HepG2 (cell line): Measurements from ENCODE around the gene MYL6B. TPM values are rescaled to one million over a fixed set of nuclear protein-coding genes. Genes with fewer than 3 reads are reported as not detected.
A peak's percentile ranks its signal among the peaks of the same experiment; 100 is the strongest.

Experiments
- ATAC-seq: fragments of 200-7000 bp; cut with Tn5 transposase; 3 replicates; pipeline ENCODE4 v1.9.1; 2020; ENCODE audit warnings: mild to moderate bottlenecking, moderate library complexity
- BruUV-seq: library from RNA; stranded (reverse); fragments of 400-500 nt; replicated peaks from 2 replicates; lab custom pipeline; 2021; lab: Mats Ljungman, UMichigan
- CTCF ChIA-PET: fragments of 300-600 bp; formaldehyde crosslinking; extraction: SDS; loops from one replicate; lab custom pipeline; 2021; ENCODE audit warnings: low total read pairs, inconsistent platforms, low intra/inter-chr PET ratio; lab: Yijun Ruan, JAX
- POLR2A ChIA-PET: fragments of 350-600 bp; sonication (Branson Sonifier 250); formaldehyde crosslinking; loops from one replicate; lab custom pipeline; 2020; ENCODE audit warnings: antibody characterized with exemption, inconsistent platforms; lab: Yijun Ruan, JAX
- DNase-seq: peaks from one replicate; pipeline ENCODE4 v3.0.0-alpha.2; 2015; ENCODE audit warnings: low spot score
- FAIRE-seq: peaks from 3 replicates; lab custom pipeline; 2011; peaks lifted over from hg19 to GRCh38; lab: Jason Lieb, UNC
- H2AFZ ChIP-seq: one replicate; pipeline ENCODE4 v1.6.1; 2011; ENCODE audit warnings: low read length, inconsistent platforms
- H3K27ac ChIP-seq: fragments of 300-600 bp; 3 replicates; pipeline ENCODE4 v1.8.0; 2011; ENCODE audit warnings: mixed run types, mild to moderate bottlenecking, mixed read lengths, low read length, inconsistent platforms; ENCODE audit not compliant: insufficient read depth; ENCODE audit errors: extremely low read length
- H3K27me3 ChIP-seq, 2 experiments: fragments of 200-600 bp in 1 of 2; 2 replicates in 1 of 2; 3 replicates in 1 of 2; pipeline versions ENCODE4 v1.6.0 to v1.8.0; 2011; ENCODE audit warnings: low read length in 2 of 2, mild to moderate bottlenecking in 2 of 2, moderate library complexity in 2 of 2, inconsistent platforms in 1 of 2; ENCODE audit not compliant: insufficient read depth in 2 of 2, control insufficient read depth in 1 of 2
- H3K36me3 ChIP-seq, 2 experiments: fragments of 200-600 bp in 1 of 2; replicated peaks in 1 of 2; 2 replicates in 1 of 2; 3 replicates in 1 of 2; pipeline versions ENCODE4 v1.5.1 to v1.8.0; 2011; ENCODE audit warnings: low read length in 2 of 2, inconsistent platforms in 1 of 2; ENCODE audit not compliant: insufficient read depth in 2 of 2, control insufficient read depth in 1 of 2
- H3K4me1 ChIP-seq: 2 replicates; pipeline ENCODE4 v1.5.1; 2012; ENCODE audit warnings: low read length, inconsistent platforms; ENCODE audit not compliant: insufficient read depth
- H3K4me2 ChIP-seq: 2 replicates; pipeline ENCODE4 v1.6.0; 2011; ENCODE audit warnings: low read depth, low read length, inconsistent platforms
- H3K4me3 ChIP-seq, 3 experiments: fragments of 200-600 bp in 1 of 3; sonication (generic), shearing (Covaris generic) in 1 of 3; replicated peaks in 1 of 3; 2 replicates each; pipeline ENCODE4 v1.5.1; 2011 to 2016; ENCODE audit warnings: low read length in 3 of 3, inconsistent platforms in 2 of 3, low read depth in 2 of 3, mild to moderate bottlenecking in 2 of 3, control low read depth in 1 of 3, mixed read lengths in 1 of 3; ENCODE audit not compliant: insufficient read depth in 1 of 3
- H3K79me2 ChIP-seq: one replicate; pipeline ENCODE4 v1.6.1; 2011; ENCODE audit warnings: low read length, inconsistent platforms; ENCODE audit not compliant: insufficient read depth
- H3K9ac ChIP-seq: 2 replicates; pipeline ENCODE4 v1.6.0; 2011; ENCODE audit warnings: mild to moderate bottlenecking, low read depth, low read length, inconsistent platforms; ENCODE audit not compliant: insufficient read depth
- H3K9me3 ChIP-seq: 2 replicates; pipeline ENCODE4 v1.5.1; 2012; ENCODE audit warnings: mild to moderate bottlenecking, low read length
- H4K20me1 ChIP-seq: 2 replicates; pipeline ENCODE4 v1.6.0; 2011; ENCODE audit warnings: inconsistent platforms, mild to moderate bottlenecking, low read length, moderate library complexity; ENCODE audit not compliant: insufficient read depth
- LCORL ChIP-seq, 2 experiments: fragments of 450-650 bp in 1 of 2; sonication (generic) in 1 of 2; formaldehyde crosslinking in 1 of 2; IDR thresholded peaks; 2 replicates each; pipeline versions ENCODE4 v1.5.0 to v1.6.1; 2017 to 2020; ENCODE audit warnings: antibody characterized with exemption in 1 of 2, missing genetic modification reagents in 1 of 2
- MAFK ChIP-seq, 2 experiments: IDR thresholded peaks in 1 of 2; conservative IDR thresholded peaks in 1 of 2; 2 replicates each; pipeline ENCODE4 v1.6.1; 2011; ENCODE audit warnings: improper control_type of control experiment in 2 of 2, low read length in 2 of 2
- POLR2G ChIP-seq: fragments of 200-400 bp; formaldehyde crosslinking; IDR thresholded peaks from 2 replicates; pipeline ENCODE4 v1.6.1; 2018; ENCODE audit warnings: mild to moderate bottlenecking, low read depth, low read length, moderate library complexity
- RBFOX2 ChIP-seq: fragments of 200-400 bp; formaldehyde crosslinking; IDR thresholded peaks from 2 replicates; pipeline ENCODE4 v1.6.1; 2017; ENCODE audit warnings: low read depth, mild to moderate bottlenecking, low read length
- RFXAP ChIP-seq: sonication (generic); formaldehyde crosslinking; IDR thresholded peaks from 2 replicates; pipeline ENCODE4 v1.4.0; 2020; ENCODE audit warnings: missing genetic modification reagents, borderline replicate concordance
- SOX5 ChIP-seq: IDR thresholded peaks from 2 replicates; pipeline ENCODE4 v1.6.1; 2016; ENCODE audit warnings: borderline replicate concordance
- ZFP41 ChIP-seq: sonication (generic); formaldehyde crosslinking; IDR thresholded peaks from 2 replicates; pipeline ENCODE4 v1.4.0; 2020; ENCODE audit warnings: mild to moderate bottlenecking, missing genetic modification reagents, borderline replicate concordance
- WGBS: methylation state at CpG from one replicate; pipeline ENCODE4 v1.1.6; 2017; ENCODE audit warnings: low lambda C conversion rate; 5-methylcytosine and 5-hydroxymethylcytosine counted together
- in situ Hi-C: cut with HindIII; loops from 2 replicates; pipeline ENCODE4 v1.10.0; 2017; ENCODE audit warnings: low pct_unique_long_range_greater_than_20kb; ENCODE audit not compliant: extremely low pct_ligation_motif_present
- intact Hi-C: fragments of 100-400 bp; cut with micrococcal nuclease; formaldehyde crosslinking; loops from one replicate; pipeline ENCODE4 v1.10.0; 2022; ENCODE audit not compliant: unreplicated experiment
- polyA plus RNA-seq, 8 experiments: library from polyadenylated mRNA; depleted of rRNA in 3 of 8; stranded (reverse) in 7 of 8; unstranded in 1 of 8; fragments of >200 nt; fragmentation: Illumina TruSeq in 4 of 8; extraction: Trizol in 4 of 8; gene quantifications; 2 replicates each; pipeline versions ENCODE4 v1.2.1 to v1.2.3, GENCODE V29; 2011 to 2016; ENCODE audit warnings: low read depth in 4 of 8, missing spikeins in 1 of 8, mixed read lengths in 1 of 8; ENCODE audit not compliant: insufficient read depth in 1 of 8
- total RNA-seq, 5 experiments: library from RNA; depleted of rRNA; stranded (reverse); fragments of >200 nt; fragmentation: Illumina TruSeq; extraction: Trizol; gene quantifications; 2 replicates each; pipeline ENCODE4 v1.2.3, GENCODE V29; 2016; ENCODE audit warnings: low read depth in 1 of 5

Gene MYL6B
- total and polyA plus RNA-seq, 2 of the 13 experiments (the other 11 are each of a cell fraction or from before 2014, with no cell fraction given) = 75.7 to 88.7 TPM

- BruUV-seq = TSS peak; percentile 34
- no peak for ATAC-seq
- no peak for FAIRE-seq
- Histone ChIP-seq H4K20me1 (no peaks in the 10 kb centered on the region), H2AFZ (no peak overlapping the region), H3K27me3 (no peaks in the 10 kb centered on the region; a peak in 1 of 5 replicates), H3K4me2 (no peak overlapping the region), H3K27ac (no peak overlapping the region), H3K9ac (no peak overlapping the region), H3K4me1 (peaks cover 4% of the 10 kb centered on the region; the same call in 1 of the 2 replicates), H3K36me3 (peaks cover 15 to 36% of the 10 kb centered on the region in 2 experiments; a peak in 4 of 5 replicates), H3K9me3 (no peaks in the 10 kb centered on the region), H3K79me2 (peaks cover 2% of the 10 kb centered on the region), H3K4me3 (no peak overlapping the region)
- no peak for DNase-seq
- intact Hi-C loops = no loop called here
- in situ Hi-C loops = no loop called here
- WGBS = 96% methylated on average over 13 of the region's 13 CpGs
- ChIA-PET POLR2A (no interaction called here), CTCF (no interaction called here)
- TF ChIP-seq SOX5 (no peak), POLR2G (peak; percentile 31; the same call in 1 of the 2 replicates), RBFOX2 (0 out of 2 replicates have a peak, but pooled peaks have one; percentile 28), MAFK (conservative IDR thresholded peaks at IDR 0.05 in 1 of 2, IDR thresholded peaks at IDR 0.05 in 1 of 2; ENCODE audit: low read length in 2 of 2) (0 out of 4 replicates have a peak, but pooled peaks have one; percentile 10 to 23), ZFP41 (CRISPR knock-in tag) (no peak)
Observed at GRCh38 chr12:56146492-56147460, 5.6 kb upstream of the MYL6B start.

GRCh38 chr12:56150563-56150962 lies 1.8 kb upstream of the MYL6B start:
- Histone ChIP-seq H3K27ac (no peak overlapping the region), H3K4me2 (no peak overlapping the region), H3K4me1 (peaks cover 30% of the 10 kb centered on the region), H3K36me3 (0 out of 5 replicates have a peak, but pooled peaks cover 0 to 1% of the 10 kb centered on the region in 2 experiments), H2AFZ (no peak overlapping the region), H3K9ac (no peak overlapping the region), H3K79me2 (peaks cover 15% of the 10 kb centered on the region), H3K4me3 (no peak overlapping the region), H3K9me3 (no peaks in the 10 kb centered on the region), H3K27me3 (no peaks in the 10 kb centered on the region; a peak in 1 of 5 replicates), H4K20me1 (no peaks in the 10 kb centered on the region)
- no peak for FAIRE-seq
- no peak for DNase-seq
- 80% methylated on average over 3 of the region's 3 CpGs for WGBS
- intact Hi-C loops (no loop called here), in situ Hi-C loops (no loop called here)
- TF ChIP-seq LCORL (IDR thresholded peaks at IDR 0.05) = peak; percentile 100
- TF ChIP-seq LCORL (CRISPR knock-in tag; IDR thresholded peaks at IDR 0.05) = no peak
- no peak for TF ChIP-seq RFXAP
- ChIA-PET CTCF (no interaction called here), POLR2A (interaction anchor here (1.3 to 3.8 kb wide), 5 partner anchors 8 to 69 kb away, joined by 5 to 42 read pairs (median 9); partner anchors contain the start of genes ESYT1, MYL6 and SMARCC2)
- no peak for ATAC-seq
- no TSS peak for BruUV-seq
